CD4-positive, alpha-beta T cell treated with Interleukin-15 for 1 hour (primary cell): ENCODE measurements around the gene INO80.

Experiments
- DNase-seq: peaks from one replicate; pipeline ENCODE4 v3.0.0-alpha.2; 2020

Gene INO80

DNA sequence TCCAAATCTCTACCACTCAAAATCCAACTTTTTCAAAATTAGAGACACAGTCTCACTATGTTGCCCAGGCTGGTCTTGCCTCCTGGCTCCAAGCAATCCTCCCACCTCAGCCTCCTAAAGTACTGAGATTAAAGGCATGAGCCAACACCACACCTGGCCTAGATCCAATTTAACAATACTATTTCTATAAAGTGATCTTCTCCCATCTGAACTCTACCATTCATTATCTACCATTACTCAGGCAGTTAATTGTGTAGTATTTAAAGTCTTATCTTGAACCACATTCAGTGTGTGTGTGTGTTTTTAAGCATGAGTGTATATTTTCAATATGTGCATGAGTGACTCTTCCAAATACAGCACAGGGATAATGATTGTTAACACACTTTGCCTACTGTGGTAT, 77.0 kb downstream of the INO80 start:
- no peak for DNase-seq

GRCh38 chr15:41032079-41032328, 84.1 kb downstream of the INO80 start:
- no peak for DNase-seq

DNA sequence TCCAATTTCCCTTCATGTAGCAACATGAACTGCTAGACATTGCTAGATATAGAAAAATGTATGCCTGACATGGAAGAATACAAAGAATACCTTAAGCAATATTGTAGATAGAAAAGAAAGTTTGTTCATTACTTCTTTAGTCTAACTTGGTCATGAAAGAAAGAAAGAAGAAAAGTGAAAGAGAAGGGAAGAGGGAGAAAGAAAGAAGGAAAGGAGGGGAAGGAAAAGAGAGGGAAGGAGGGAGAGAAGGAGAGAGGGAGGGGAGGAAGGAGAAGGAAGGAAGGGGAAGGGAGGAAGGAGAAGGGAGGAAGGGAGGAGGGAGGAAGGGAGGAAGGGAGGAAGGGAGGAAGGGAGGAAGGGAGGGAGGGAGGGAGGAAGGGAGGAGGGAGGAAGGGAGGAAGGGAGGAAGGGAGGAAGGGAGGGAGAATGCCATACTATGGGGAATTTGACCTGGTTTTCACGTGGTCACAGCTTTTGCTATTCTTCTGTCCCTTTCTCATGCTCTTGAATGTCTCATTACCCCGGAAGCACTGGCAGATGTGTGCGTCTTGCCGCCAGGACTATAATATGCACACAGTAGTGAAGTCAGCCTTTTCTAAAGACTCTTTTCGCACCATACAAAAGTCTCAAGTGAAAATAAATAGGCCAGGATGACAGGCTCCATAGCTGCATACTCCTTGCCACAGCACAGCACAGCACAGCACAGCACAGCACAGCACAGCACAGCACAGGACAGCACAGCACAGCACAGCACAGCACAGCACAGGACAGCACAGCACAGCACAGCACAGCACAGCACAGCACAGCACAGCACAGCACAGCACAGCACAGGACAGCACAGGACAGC, 84.6 kb downstream of the INO80 start:
- DNase-seq: no peak

DNA sequence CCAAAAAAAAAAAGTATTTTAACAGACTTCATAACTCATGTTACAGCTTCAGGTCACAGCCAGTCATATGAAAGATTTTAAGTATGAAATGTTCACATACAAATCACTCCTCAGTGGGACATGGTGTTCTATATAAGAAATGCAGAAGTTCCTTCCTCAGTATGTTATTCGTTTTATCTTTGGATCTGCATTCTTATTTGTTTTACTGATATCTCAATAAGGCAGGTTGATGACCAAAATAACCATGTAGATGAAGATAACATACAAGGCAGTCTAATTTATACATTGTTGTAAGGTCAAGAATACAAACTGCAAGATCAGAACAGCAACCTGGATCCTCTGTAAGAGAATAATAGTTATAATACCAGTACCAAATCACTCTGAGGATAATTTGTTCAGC, 87.2 kb downstream of the INO80 start:
- no peak for DNase-seq

DNA sequence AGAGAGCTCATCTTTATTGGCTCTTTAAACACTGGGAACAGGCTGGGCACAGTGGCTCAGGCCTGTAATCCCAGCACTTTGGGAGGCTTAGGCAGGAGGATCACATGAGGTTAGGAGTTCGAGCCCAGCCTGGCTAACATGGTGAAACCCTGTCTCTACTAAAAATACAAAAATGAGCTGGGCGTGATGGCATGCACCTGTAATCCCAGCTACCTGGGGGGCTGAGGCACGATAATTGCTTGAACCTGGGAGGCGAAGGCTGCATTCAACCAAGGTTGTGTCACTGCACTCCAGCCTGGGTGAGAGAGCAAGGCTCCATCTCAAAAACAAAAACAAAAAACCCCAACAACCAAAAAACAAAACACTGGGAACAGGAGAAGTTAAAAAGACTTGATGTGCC, 90.7 kb downstream of the INO80 start:
- no peak for DNase-seq

- no peak for DNase-seq
Observed at GRCh38 chr15:41024885-41025284, 91.2 kb downstream of the INO80 start.

- no peak for DNase-seq
Observed at GRCh38 chr15:41024131-41024530, 91.9 kb downstream of the INO80 start.

- DNase-seq: peak; percentile 26
Observed at GRCh38 chr15:41022487-41023090, 93.5 kb downstream of the INO80 start.

DNA sequence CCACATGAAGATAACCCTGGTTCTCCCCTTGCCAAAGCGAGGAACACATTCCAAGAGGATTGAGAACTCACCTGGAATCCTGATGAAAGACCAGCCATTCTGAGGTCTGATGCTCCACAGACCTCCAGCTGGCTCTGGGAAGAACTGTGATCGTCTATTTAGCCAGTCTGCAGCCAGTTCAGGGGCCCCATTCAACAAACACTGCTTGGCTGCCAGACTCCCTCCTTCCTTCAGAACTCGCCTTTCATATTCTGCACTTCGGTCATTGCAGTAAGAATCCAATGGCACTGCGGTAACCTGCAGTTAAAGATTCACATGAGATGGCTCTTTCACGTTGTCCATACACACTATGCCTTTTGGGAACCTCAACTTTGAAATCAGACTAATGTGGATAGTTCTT, 95.3 kb downstream of the INO80 start:
- no peak for DNase-seq

- no peak for DNase-seq
Observed at GRCh38 chr15:41020311-41020710, 95.8 kb downstream of the INO80 start.

- DNase-seq: no peak
Observed at GRCh38 chr15:41019174-41019573, 96.9 kb downstream of the INO80 start.

- no peak for DNase-seq
Observed at GRCh38 chr15:41018534-41018933, 97.5 kb downstream of the INO80 start.

DNA sequence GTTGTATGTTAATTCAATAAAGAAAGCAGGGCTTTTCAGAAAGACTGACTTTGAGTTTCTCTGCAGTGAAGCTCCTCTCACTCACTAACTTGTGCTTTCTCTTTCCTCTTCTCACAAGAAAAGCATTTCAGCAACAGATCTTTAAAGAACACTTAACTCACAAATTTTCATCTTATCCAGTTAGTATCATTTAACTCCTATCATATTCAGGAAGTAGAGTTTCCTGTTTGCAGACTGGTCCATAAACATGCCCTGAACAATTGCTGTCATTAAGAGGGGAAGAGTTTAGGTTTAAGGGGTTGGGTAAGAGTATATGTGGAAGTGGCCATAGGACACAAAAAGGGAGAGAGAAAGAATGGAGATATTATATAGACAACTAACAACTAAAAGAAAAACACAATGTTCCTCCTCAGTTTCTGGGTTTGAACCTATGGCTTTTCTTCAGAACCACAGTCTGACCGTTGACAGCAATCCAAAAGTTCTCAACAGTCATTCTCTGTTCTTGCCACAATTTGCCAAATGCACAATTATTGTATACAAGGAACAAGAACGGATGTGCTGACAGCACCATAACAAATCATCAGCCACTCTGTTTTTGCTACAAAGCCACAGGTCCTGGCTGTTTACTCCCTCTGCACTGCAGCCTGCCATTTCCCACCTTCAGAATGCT, 98.9 kb downstream of the INO80 start:
- no peak for DNase-seq

DNA sequence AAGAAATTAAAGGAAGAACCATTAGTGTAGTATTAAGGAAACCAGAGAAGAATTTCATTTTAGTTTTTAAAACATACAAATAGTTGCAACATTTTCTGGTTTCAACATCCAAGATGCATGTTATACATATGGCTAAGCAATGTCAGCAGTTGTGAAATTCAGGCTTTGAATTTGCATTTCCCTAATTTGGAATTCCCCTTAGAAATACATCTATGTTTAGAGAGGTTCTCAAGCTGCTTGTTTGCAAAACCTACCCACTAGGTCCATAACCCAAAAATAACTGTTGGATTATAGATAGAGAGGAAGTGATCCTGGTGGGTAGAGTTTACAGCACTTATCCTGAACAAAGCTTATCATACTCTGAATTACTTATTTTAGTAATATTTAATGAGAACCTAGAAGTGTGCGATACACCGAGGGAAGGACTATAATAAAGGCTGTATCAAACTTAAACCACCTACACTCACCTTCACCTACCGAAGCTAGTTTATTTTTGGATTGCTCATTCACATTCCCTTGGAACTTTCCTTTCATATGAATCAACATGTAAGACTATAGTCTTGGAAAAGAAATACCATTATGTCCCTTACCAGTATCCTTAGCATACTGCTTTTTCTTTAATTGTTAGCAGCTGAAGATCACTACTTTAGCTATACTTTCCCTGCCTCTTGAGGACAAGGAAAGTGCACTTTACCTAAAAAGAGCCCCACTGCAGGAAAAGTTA, 102.2 kb downstream of the INO80 start:
- no peak for DNase-seq

DNA sequence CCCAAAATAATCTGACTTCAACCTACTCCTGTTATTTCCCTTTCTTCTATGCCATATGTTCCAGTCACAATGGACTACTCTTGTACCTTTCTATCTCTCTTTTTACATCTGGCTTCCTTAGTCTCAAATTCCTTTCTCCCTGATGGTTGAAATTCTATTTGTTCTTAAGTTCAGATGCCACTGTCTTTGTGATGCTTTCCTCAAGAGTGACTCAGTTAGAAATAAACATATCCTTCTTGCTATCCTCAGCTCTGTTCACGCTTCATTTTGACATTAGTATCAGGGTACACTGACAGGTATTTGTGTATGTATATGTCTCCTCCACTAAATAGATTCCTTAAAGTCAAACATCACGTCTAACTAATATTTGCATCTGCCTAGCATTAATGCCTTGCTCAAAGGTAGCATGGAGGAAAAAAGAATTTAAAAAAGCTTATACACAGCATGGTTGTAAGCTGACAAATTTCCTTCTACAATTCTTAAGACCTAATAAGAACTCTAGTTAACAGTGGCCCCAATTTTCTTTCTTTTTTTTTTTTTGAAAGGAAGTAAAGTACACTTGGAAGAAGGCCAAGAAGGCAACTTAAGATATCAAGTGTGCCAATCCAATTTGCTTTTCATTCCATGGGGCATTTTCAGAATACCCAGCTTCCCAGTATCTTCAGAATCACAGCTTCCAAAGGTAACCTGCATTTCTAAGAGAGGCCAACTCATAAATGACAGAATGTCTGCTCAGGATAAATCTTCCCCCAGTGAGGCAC, 104.8 kb downstream of the INO80 start:
- DNase-seq: no peak

GRCh38 chr15:41010345-41010744, 105.7 kb downstream of the INO80 start:
- DNase-seq: no peak

DNA sequence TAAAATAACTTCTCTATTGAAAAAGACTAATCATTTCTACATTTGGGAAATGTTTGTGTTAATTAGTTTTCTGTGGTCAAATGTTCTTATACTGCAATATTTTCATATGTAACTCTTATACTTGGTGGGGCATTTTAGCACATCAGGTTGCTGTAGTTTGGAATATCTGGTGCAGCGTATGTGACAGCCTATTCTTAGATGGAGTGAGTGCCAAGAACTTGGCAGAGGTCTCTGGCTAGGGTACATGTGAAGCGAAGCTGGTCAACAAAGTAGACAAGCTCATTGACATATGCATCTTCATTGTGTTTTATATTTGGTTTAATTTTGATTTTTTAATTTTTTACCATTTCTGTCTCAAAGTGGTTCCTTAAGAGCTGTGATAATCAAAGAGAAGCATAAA, 109.6 kb downstream of the INO80 start:
- no peak for DNase-seq

GRCh38 chr15:41004490-41004889, 111.6 kb downstream of the INO80 start:
- DNase-seq: no peak

DNA sequence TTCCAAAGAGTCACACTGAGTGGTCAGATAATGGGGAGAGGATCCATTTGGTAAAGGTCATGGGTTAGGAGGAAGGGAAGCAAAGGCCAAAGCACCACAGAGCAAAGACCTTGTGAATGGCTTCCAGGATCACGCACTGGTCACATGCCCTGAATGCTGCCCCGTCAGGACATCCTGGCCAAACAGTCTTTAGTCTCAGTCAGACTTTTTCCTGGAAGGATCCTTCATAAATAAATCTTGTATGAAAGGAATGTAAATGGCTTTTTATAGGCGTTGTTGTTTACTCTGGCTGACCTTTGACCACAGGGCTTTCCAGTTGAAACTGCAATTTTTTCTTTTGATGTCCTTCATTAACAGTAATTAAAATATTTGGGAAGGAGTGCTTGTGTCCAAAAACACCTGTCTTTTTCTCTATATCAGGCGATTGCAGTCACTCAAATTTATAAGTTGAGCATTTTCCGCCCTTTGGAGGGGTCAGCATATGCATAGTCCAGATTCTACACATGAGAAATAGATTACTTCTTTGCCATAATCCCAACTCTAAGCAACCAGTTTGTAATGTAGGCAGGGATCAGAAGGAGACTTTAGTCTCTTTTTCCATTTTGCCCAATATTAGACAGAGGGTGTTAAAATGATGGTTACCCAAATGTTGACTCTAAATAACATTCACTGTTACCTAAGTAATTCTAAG, 114.4 kb downstream of the INO80 start:
- DNase-seq: no peak

- DNase-seq: no peak
Observed at GRCh38 chr15:40999190-40999589, 116.9 kb downstream of the INO80 start.

GRCh38 chr15:40995656-40996055, 120.4 kb downstream of the INO80 start:
- no peak for DNase-seq

GRCh38 chr15:40992825-40993224, 123.3 kb downstream of the INO80 start:
- no peak for DNase-seq
